ENCODE results near the gene PRKRA. TPM values are rescaled to one million over a fixed set of nuclear protein-coding genes. Genes with fewer than 3 reads are reported as not detected.
A peak's percentile ranks its signal among the peaks of the same experiment; 100 is the strongest.

The PRKRA gene
- total and polyA plus RNA-seq, 2 of the 13 experiments (the other 11 are each of a cell fraction or from before 2014, with no cell fraction given) = 53.1 to 74.7 TPM

- TF ChIP-seq, protein P1, sequence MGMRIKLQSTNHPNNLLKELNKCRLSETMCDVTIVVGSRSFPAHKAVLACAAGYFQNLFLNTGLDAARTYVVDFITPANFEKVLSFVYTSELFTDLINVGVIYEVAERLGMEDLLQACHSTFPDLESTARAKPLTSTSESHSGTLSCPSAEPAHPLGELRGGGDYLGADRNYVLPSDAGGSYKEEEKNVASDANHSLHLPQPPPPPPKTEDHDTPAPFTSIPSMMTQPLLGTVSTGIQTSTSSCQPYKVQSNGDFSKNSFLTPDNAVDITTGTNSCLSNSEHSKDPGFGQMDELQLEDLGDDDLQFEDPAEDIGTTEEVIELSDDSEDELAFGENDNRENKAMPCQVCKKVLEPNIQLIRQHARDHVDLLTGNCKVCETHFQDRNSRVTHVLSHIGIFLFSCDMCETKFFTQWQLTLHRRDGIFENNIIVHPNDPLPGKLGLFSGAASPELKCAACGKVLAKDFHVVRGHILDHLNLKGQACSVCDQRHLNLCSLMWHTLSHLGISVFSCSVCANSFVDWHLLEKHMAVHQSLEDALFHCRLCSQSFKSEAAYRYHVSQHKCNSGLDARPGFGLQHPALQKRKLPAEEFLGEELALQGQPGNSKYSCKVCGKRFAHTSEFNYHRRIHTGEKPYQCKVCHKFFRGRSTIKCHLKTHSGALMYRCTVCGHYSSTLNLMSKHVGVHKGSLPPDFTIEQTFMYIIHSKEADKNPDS (CRISPR knock-in tag; IDR thresholded peaks at IDR 0.05) = no peak
- TF ChIP-seq ZNF878 (CRISPR knock-in tag; IDR thresholded peaks at IDR 0.05) (peak; percentile 85), FOXK2 (IDR thresholded peaks at IDR 0.05) (peak; percentile 28; the same call in 1 of the 2 replicates), HDAC1 (CRISPR knock-in tag; IDR thresholded peaks at IDR 0.05) (peak; percentile 35; the same call in 1 of the 2 replicates), ZFP37 (CRISPR knock-in tag; IDR thresholded peaks at IDR 0.05; ENCODE audit: borderline replicate concordance) (0 out of 2 replicates have a peak, but pooled peaks have one; percentile 17), ZNF770 (CRISPR knock-in tag; IDR thresholded peaks at IDR 0.05) (peak; percentile 84), ZBTB25 (CRISPR knock-in tag; IDR thresholded peaks at IDR 0.05) (peak; percentile 63; the same call in 1 of the 2 replicates), SKI (IDR thresholded peaks at IDR 0.05; ENCODE audit: partially characterized antibody) (peak; percentile 50), BCL6 (CRISPR knock-in tag; IDR thresholded peaks at IDR 0.05) (peak; percentile 76)
- TF ChIP-seq, protein P2, sequence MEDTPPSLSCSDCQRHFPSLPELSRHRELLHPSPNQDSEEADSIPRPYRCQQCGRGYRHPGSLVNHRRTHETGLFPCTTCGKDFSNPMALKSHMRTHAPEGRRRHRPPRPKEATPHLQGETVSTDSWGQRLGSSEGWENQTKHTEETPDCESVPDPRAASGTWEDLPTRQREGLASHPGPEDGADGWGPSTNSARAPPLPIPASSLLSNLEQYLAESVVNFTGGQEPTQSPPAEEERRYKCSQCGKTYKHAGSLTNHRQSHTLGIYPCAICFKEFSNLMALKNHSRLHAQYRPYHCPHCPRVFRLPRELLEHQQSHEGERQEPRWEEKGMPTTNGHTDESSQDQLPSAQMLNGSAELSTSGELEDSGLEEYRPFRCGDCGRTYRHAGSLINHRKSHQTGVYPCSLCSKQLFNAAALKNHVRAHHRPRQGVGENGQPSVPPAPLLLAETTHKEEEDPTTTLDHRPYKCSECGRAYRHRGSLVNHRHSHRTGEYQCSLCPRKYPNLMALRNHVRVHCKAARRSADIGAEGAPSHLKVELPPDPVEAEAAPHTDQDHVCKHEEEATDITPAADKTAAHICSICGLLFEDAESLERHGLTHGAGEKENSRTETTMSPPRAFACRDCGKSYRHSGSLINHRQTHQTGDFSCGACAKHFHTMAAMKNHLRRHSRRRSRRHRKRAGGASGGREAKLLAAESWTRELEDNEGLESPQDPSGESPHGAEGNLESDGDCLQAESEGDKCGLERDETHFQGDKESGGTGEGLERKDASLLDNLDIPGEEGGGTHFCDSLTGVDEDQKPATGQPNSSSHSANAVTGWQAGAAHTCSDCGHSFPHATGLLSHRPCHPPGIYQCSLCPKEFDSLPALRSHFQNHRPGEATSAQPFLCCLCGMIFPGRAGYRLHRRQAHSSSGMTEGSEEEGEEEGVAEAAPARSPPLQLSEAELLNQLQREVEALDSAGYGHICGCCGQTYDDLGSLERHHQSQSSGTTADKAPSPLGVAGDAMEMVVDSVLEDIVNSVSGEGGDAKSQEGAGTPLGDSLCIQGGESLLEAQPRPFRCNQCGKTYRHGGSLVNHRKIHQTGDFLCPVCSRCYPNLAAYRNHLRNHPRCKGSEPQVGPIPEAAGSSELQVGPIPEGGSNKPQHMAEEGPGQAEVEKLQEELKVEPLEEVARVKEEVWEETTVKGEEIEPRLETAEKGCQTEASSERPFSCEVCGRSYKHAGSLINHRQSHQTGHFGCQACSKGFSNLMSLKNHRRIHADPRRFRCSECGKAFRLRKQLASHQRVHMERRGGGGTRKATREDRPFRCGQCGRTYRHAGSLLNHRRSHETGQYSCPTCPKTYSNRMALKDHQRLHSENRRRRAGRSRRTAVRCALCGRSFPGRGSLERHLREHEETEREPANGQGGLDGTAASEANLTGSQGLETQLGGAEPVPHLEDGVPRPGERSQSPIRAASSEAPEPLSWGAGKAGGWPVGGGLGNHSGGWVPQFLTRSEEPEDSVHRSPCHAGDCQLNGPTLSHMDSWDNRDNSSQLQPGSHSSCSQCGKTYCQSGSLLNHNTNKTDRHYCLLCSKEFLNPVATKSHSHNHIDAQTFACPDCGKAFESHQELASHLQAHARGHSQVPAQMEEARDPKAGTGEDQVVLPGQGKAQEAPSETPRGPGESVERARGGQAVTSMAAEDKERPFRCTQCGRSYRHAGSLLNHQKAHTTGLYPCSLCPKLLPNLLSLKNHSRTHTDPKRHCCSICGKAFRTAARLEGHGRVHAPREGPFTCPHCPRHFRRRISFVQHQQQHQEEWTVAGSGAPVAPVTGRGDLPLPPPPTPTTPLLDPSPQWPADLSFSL (CRISPR knock-in tag; IDR thresholded peaks at IDR 0.05) = peak; percentile 91
- TF ChIP-seq, protein P3, sequence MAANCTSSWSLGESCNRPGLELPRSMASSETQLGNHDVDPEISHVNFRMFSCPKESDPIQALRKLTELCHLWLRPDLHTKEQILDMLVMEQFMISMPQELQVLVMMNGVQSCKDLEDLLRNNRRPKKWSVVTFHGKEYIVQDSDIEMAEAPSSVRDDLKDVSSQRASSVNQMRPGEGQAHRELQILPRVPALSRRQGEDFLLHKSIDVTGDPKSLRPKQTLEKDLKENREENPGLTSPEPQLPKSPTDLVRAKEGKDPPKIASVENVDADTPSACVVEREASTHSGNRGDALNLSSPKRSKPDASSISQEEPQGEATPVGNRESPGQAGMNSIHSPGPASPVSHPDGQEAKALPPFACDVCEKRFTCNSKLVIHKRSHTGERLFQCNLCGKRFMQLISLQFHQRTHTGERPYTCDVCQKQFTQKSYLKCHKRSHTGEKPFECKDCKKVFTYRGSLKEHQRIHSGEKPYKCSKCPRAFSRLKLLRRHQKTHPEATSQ (CRISPR knock-in tag; IDR thresholded peaks at IDR 0.05; ENCODE audit: borderline replicate concordance) = peak; percentile 57; the same call in 1 of the 2 replicates
- TF ChIP-seq, protein P4, sequence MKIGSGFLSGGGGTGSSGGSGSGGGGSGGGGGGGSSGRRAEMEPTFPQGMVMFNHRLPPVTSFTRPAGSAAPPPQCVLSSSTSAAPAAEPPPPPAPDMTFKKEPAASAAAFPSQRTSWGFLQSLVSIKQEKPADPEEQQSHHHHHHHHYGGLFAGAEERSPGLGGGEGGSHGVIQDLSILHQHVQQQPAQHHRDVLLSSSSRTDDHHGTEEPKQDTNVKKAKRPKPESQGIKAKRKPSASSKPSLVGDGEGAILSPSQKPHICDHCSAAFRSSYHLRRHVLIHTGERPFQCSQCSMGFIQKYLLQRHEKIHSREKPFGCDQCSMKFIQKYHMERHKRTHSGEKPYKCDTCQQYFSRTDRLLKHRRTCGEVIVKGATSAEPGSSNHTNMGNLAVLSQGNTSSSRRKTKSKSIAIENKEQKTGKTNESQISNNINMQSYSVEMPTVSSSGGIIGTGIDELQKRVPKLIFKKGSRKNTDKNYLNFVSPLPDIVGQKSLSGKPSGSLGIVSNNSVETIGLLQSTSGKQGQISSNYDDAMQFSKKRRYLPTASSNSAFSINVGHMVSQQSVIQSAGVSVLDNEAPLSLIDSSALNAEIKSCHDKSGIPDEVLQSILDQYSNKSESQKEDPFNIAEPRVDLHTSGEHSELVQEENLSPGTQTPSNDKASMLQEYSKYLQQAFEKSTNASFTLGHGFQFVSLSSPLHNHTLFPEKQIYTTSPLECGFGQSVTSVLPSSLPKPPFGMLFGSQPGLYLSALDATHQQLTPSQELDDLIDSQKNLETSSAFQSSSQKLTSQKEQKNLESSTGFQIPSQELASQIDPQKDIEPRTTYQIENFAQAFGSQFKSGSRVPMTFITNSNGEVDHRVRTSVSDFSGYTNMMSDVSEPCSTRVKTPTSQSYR (CRISPR knock-in tag; IDR thresholded peaks at IDR 0.05; ENCODE audit: borderline replicate concordance) = peak; percentile 42; the same call in 1 of the 2 replicates
Observed at GRCh38 chr2:178428396-178428806, 22.6 kb downstream of the PRKRA start (continued).
